ENCODE results near the gene SLC5A11. TPM values are rescaled to one million over a fixed set of nuclear protein-coding genes. Genes with fewer than 3 reads are reported as not detected.

The SLC5A11 gene
- total RNA-seq, 4 donors from 2014 or later = 6.8 TPM; not detected in 3

DNA sequence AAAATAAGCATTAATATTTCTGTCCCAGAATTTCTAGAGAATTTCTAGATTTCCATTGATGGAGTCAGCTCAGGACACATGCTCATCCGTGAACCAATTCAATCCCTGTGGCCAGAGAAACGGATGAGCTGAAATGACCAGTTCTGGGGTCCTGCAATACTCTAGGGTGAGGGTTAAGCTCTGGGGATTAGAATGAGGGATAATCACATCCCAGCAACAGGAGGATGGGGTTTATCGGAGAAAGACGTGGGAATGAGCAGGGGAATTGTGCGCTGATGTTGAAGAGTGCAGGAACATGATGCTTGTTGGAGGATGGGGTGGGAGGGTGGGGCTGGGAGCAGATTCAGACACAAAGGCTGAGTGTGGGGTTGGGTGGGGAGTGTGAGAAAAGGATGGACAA lies 64.1 kb downstream of the SLC5A11 start:
- Histone ChIP-seq H3K27me3 (no peaks in the 10 kb centered on the region), H3K9me3 (no peaks in the 10 kb centered on the region), H3K4me1 (peaks cover 0 to 5% (median 2%) of the 10 kb centered on the region in 4 donors), H3K27ac (no peak overlapping the region), H3K4me3 (no peak overlapping the region), H3K36me3 (no peaks in the 10 kb centered on the region)
- in situ Hi-C loops (cut with MboI; ENCODE audit: low pct_ligation_motif_present in 1 of 4, low pct_unique_long_range_greater_than_20kb in 1 of 4, low sequenced_read_pairs in 3 of 4) (no loop called here), intact Hi-C loops (cut with DNase I; ENCODE audit: low total_unique reads) (no loop called here)
- TF ChIP-seq POLR2A (IDR thresholded peaks at IDR 0.05) (no peak), POLR2AphosphoS5 (IDR thresholded peaks at IDR 0.05) (no peak), EP300 (IDR thresholded peaks at IDR 0.05; ENCODE audit: low read depth) (no peak)
- TF ChIP-seq, protein P1, sequence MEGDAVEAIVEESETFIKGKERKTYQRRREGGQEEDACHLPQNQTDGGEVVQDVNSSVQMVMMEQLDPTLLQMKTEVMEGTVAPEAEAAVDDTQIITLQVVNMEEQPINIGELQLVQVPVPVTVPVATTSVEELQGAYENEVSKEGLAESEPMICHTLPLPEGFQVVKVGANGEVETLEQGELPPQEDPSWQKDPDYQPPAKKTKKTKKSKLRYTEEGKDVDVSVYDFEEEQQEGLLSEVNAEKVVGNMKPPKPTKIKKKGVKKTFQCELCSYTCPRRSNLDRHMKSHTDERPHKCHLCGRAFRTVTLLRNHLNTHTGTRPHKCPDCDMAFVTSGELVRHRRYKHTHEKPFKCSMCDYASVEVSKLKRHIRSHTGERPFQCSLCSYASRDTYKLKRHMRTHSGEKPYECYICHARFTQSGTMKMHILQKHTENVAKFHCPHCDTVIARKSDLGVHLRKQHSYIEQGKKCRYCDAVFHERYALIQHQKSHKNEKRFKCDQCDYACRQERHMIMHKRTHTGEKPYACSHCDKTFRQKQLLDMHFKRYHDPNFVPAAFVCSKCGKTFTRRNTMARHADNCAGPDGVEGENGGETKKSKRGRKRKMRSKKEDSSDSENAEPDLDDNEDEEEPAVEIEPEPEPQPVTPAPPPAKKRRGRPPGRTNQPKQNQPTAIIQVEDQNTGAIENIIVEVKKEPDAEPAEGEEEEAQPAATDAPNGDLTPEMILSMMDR (IDR thresholded peaks at IDR 0.05) = no peak
- DNase-seq = no peak
- 80 to 89% methylated on average over 3 to 5 of the region's 5 CpGs for WGBS, 2 donors (ENCODE audit: low coverage in 1 of 2)

DNA sequence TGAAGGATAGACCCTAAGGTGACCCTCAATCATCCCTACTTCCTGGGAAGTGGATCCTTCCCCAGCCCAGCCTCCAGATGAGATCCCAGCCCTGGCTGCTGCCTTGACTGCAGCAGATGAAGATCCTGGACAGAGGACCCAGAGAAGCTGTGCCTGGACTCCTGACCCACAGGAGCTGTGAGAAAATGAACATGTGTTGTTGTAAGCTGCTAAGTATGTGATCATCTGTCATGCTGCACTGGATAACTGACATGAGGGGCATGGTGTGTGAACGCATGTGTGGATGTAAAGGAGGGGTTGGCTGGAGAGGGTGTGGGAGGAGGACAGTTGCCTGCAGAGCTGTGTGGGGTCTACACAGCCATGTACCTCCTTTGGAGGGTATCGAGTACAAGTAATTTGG lies 69.3 kb downstream of the SLC5A11 start:
- WGBS, 2 donors (ENCODE audit: low coverage in 1 of 2) = 91 to 100% methylated on average over 2 of the region's 2 CpGs
- Histone ChIP-seq H3K9me3 (no peaks in the 10 kb centered on the region), H3K4me1 (no peaks in the 10 kb centered on the region), H3K4me3 (no peak overlapping the region), H3K27me3 (no peaks in the 10 kb centered on the region), H3K36me3 (peaks cover 0 to 20% (median 0%) of the 10 kb centered on the region in 4 donors), H3K27ac (no peak overlapping the region)
- intact Hi-C loops (cut with DNase I; ENCODE audit: low total_unique reads) (no loop called here), in situ Hi-C loops (cut with MboI; ENCODE audit: low pct_ligation_motif_present in 1 of 4, low pct_unique_long_range_greater_than_20kb in 1 of 4, low sequenced_read_pairs in 3 of 4) (no loop called here)
- TF ChIP-seq POLR2AphosphoS5 (IDR thresholded peaks at IDR 0.05) = no peak
- DNase-seq = no peak

DNA sequence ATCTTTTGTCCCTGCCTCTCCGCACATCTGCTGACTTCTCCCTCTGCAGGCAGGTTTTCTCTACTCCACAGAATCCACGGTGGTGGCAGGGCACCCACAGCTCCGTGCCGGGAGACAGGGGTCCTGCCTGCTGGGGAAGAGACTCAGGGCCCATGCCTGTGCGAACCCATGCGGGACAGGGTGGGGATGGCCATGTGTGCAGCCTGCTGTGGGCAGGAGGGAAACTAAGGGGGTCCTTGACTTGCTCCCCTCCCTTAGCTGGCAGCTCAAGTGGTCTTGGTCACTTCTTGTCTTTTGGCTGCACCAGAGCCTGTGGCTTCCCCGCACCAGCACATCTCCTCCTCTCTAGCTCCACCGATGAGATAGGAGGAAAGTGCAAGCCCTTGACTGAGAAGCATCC lies 69.8 kb downstream of the SLC5A11 start:
- Histone ChIP-seq H3K4me1 (no peaks in the 10 kb centered on the region), H3K9me3 (no peaks in the 10 kb centered on the region), H3K4me3 (no peak overlapping the region), H3K36me3 (peaks cover 0 to 25% (median 0%) of the 10 kb centered on the region in 4 donors), H3K27me3 (no peaks in the 10 kb centered on the region), H3K27ac (no peak overlapping the region)
- TF ChIP-seq POLR2AphosphoS5 (IDR thresholded peaks at IDR 0.05) (no peak), EP300 (IDR thresholded peaks at IDR 0.05; ENCODE audit: low read depth) (no peak), POLR2A (IDR thresholded peaks at IDR 0.05) (no peak)
- TF ChIP-seq, protein P1 (IDR thresholded peaks at IDR 0.05) = no peak
- in situ Hi-C loops (cut with MboI; ENCODE audit: low pct_ligation_motif_present in 1 of 4, low pct_unique_long_range_greater_than_20kb in 1 of 4, low sequenced_read_pairs in 3 of 4) = no loop called here
- no peak for DNase-seq
- 94 to 100% methylated on average over 1 to 8 of the region's 8 CpGs for WGBS, 2 donors (ENCODE audit: low coverage in 1 of 2)
- intact Hi-C loops (cut with DNase I; ENCODE audit: low total_unique reads) = no loop called here

- Histone ChIP-seq H3K36me3 (peaks cover 0 to 35% (median 0%) of the 10 kb centered on the region in 4 donors), H3K4me3 (no peak overlapping the region), H3K27ac (no peak overlapping the region), H3K27me3 (no peaks in the 10 kb centered on the region), H3K9me3 (no peaks in the 10 kb centered on the region), H3K4me1 (no peaks in the 10 kb centered on the region)
- TF ChIP-seq EP300 (IDR thresholded peaks at IDR 0.05; ENCODE audit: low read depth) = no peak
- TF ChIP-seq POLR2AphosphoS5 (IDR thresholded peaks at IDR 0.05) = no peak
- TF ChIP-seq POLR2A (IDR thresholded peaks at IDR 0.05) = no peak
- TF ChIP-seq, protein P1 (IDR thresholded peaks at IDR 0.05) = no peak
- no peak for DNase-seq
- 94% methylated on average over 6 of the region's 6 CpGs; no CpG with 5 or more reads in 1 of the 2 donors for WGBS, 2 donors (ENCODE audit: low coverage in 1 of 2)
- intact Hi-C loops (cut with DNase I; ENCODE audit: low total_unique reads) = no loop called here
- in situ Hi-C loops (cut with MboI; ENCODE audit: low pct_ligation_motif_present in 1 of 4, low pct_unique_long_range_greater_than_20kb in 1 of 4, low sequenced_read_pairs in 3 of 4) = no loop called here
These were observed 71.5 kb downstream of the SLC5A11 start for GRCh38 chr16:24917236-24917635.

GRCh38 chr16:24917891-24918290 lies 72.1 kb downstream of the SLC5A11 start:
- Histone ChIP-seq H3K27me3 (no peaks in the 10 kb centered on the region), H3K9me3 (no peaks in the 10 kb centered on the region), H3K36me3 (peaks cover 0 to 37% (median 0%) of the 10 kb centered on the region in 4 donors), H3K4me3 (no peak overlapping the region), H3K4me1 (no peaks in the 10 kb centered on the region), H3K27ac (no peak overlapping the region)
- WGBS, 2 donors (ENCODE audit: low coverage in 1 of 2) = 94% methylated on average over 5 of the region's 5 CpGs; no CpG with 5 or more reads in 1 of the 2 donors
- intact Hi-C loops (cut with DNase I; ENCODE audit: low total_unique reads) (no loop called here), in situ Hi-C loops (cut with MboI; ENCODE audit: low pct_ligation_motif_present in 1 of 4, low pct_unique_long_range_greater_than_20kb in 1 of 4, low sequenced_read_pairs in 3 of 4) (no loop called here)
- TF ChIP-seq EP300 (IDR thresholded peaks at IDR 0.05; ENCODE audit: low read depth) = no peak
- TF ChIP-seq, protein P1 (IDR thresholded peaks at IDR 0.05) = no peak
- TF ChIP-seq POLR2AphosphoS5 (IDR thresholded peaks at IDR 0.05) = no peak
- TF ChIP-seq POLR2A (IDR thresholded peaks at IDR 0.05) = no peak
- DNase-seq = no peak
